Measurements from ENCODE around the gene ATXN10. TPM values are rescaled to one million over a fixed set of nuclear protein-coding genes. Genes with fewer than 3 reads are reported as not detected.
"Not testable (repeated sequence)": the region's sequence is repeated elsewhere in the genome, so short reads cannot be mapped to it uniquely, and the experiment has no call there.

Gene ATXN10
- total RNA-seq, result 125 TPM
- long read RNA-seq, transcript ATXN10-201 (12 exons, 3,329 nt), result major isoform, 128 of 148 reads
- long read RNA-seq, partial matches to known transcripts, result 9 of 148 reads
- long read RNA-seq, other reads (novel, unspliced or antisense), result 11 of 148 reads

GRCh38 chr22:45671783-45672563 is at the start of gene ATXN10:
Gene ATXN10 (plus strand): TSS chr22:45671834. CDS start chr22:45672064, 230 bp downstream.
- DNase-seq, result peak; percentile 87
- intact Hi-C loops (cut with DNase I), result no loop called here
- no peaks in the 10 kb centered on the region for H3K9me3 ChIP-seq
- TF ChIP-seq CTCF (IDR thresholded peaks at IDR 0.05), result no peak
- H3K36me3 ChIP-seq, result no peaks in the 10 kb centered on the region
- peak within 1 kb of the TSS; percentile 89 for H3K4me3 ChIP-seq
- peak; percentile 90 for ATAC-seq
- peaks cover 15% of the 10 kb centered on the region for H3K4me1 ChIP-seq
- H3K27me3 ChIP-seq, result no peaks in the 10 kb centered on the region
- peak within 1 kb of the TSS; percentile 88 for H3K27ac ChIP-seq

- no peak overlapping the region for H3K27ac ChIP-seq
- TF ChIP-seq CTCF (IDR thresholded peaks at IDR 0.05), result no peak
- H3K9me3 ChIP-seq, result no peaks in the 10 kb centered on the region
- no peaks in the 10 kb centered on the region for H3K36me3 ChIP-seq
- ATAC-seq (no peak), DNase-seq (peak; percentile 45)
- intact Hi-C loops (cut with DNase I), result no loop called here
- no peak overlapping the region for H3K4me3 ChIP-seq
- H3K27me3 ChIP-seq, result no peaks in the 10 kb centered on the region
- peaks cover 3% of the 10 kb centered on the region for H3K4me1 ChIP-seq
Observed at GRCh38 chr22:45621836-45622600, 49.6 kb upstream of the ATXN10 start.

GRCh38 chr22:45623464-45624145 is 48.0 kb upstream of the ATXN10 start:
- H3K27ac ChIP-seq, result not testable (repeated sequence)

GRCh38 chr22:45626198-45626651 is 45.4 kb upstream of the ATXN10 start:
- Histone ChIP-seq H3K4me1 (peaks cover 3% of the 10 kb centered on the region), H3K9me3 (no peaks in the 10 kb centered on the region), H3K27ac (no peak overlapping the region), H3K4me3 (no peak overlapping the region), H3K27me3 (peaks cover 2% of the 10 kb centered on the region), H3K36me3 (no peaks in the 10 kb centered on the region)
- intact Hi-C loops (cut with DNase I), result no loop called here
- no peak for TF ChIP-seq CTCF (IDR thresholded peaks at IDR 0.05)
- ATAC-seq, result peak; percentile 65
- DNase-seq, result peak; percentile 67

More at GRCh38 chr22:45623464-45624145, 48.0 kb upstream of the ATXN10 start:
- ATAC-seq; H3K36me3 ChIP-seq; H3K4me1 ChIP-seq; H3K9me3 ChIP-seq; intact Hi-C loops (cut with DNase I); H3K27me3 ChIP-seq; DNase-seq; H3K4me3 ChIP-seq: not testable (repeated sequence)

GRCh38 chr22:45627489-45628233 is 44.0 kb upstream of the ATXN10 start:
- TF ChIP-seq CTCF (IDR thresholded peaks at IDR 0.05), result no peak
- intact Hi-C loops (cut with DNase I), result no loop called here
- no peak overlapping the region for H3K4me3 ChIP-seq
- H3K27ac ChIP-seq, result no peak overlapping the region
- peaks cover 4% of the 10 kb centered on the region for H3K27me3 ChIP-seq
- H3K9me3 ChIP-seq, result no peaks in the 10 kb centered on the region
- DNase-seq (peak; percentile 31), ATAC-seq (no peak)
- H3K36me3 ChIP-seq, result no peaks in the 10 kb centered on the region
- H3K4me1 ChIP-seq, result peaks cover 3% of the 10 kb centered on the region
